Colonic mucosa (tissue), 4 donors: Measurements from ENCODE around the gene LENG1. TPM values are rescaled to one million over a fixed set of nuclear protein-coding genes. Genes with fewer than 3 reads are reported as not detected.

Experiments
- DNase-seq: peaks from one replicate; pipeline ENCODE4 v3.0.0-alpha.2; 2020
- H3K27ac ChIP-seq: fragments of 200-600 bp; one replicate; pipeline ENCODE4 v1.8.0; 2021
- H3K27me3 ChIP-seq: fragments of 200-600 bp; one replicate; pipeline ENCODE4 v1.8.0; 2021
- H3K36me3 ChIP-seq: fragments of 200-600 bp; one replicate; pipeline ENCODE4 v1.8.0; 2021
- H3K4me1 ChIP-seq: fragments of 200-600 bp; one replicate; pipeline ENCODE4 v1.8.0; 2021; ENCODE audit warnings: mild to moderate bottlenecking
- H3K4me3 ChIP-seq: fragments of 200-600 bp; one replicate; pipeline ENCODE4 v1.8.0; 2021
- H3K9ac ChIP-seq, 2 donors: one replicate each; pipeline ENCODE4 v1.7.0; 2013; ENCODE audit warnings: control low read depth in 2 of 2, low read depth in 2 of 2, low read length in 2 of 2
- H3K9me3 ChIP-seq: fragments of 200-600 bp; one replicate; pipeline ENCODE4 v1.8.0; 2021
- CTCF ChIP-seq: fragments of 200-600 bp; IDR thresholded peaks from one replicate; pipeline ENCODE4 v1.8.0; 2022; ENCODE audit warnings: antibody characterized with exemption, mild to moderate bottlenecking
- intact Hi-C: fragments of 100-400 bp; cut with DNase I; formaldehyde crosslinking; loops from one replicate; pipeline ENCODE4 v1.14.1; 2022
- total RNA-seq, 2 donors: library from RNA; stranded (reverse); fragmentation: NEBNext Ultra II Directional in 1 of 2; extraction: Animal tissue kit (Norgen Biotek cat#: 25700) in 1 of 2; gene quantifications; one replicate each; pipeline ENCODE4 v1.2.1, GENCODE V29; 2021
- donor health status: healthy.
- donor health status: DM: no; HTN: no; CAD: no.
- donor health status: DM: no; HTN: no; CAD: no.

Gene LENG1
- total RNA-seq, 2 donors from 2014 or later: 6.2 to 8.1 TPM

- H3K36me3 ChIP-seq: no peaks in the 10 kb centered on the region
- no peak overlapping the region for H3K27ac ChIP-seq
- no peak overlapping the region for H3K4me3 ChIP-seq
- no peak for TF ChIP-seq CTCF
- intact Hi-C loops: loop anchor here (5.0 kb wide), 1 partner anchor 68 kb away; no protein-coding TSS in a partner anchor
- peaks cover 23% of the 10 kb centered on the region for H3K4me1 ChIP-seq
- H3K9ac ChIP-seq: peak overlapping the region in 1 of 2 donors; percentile 56
- H3K27me3 ChIP-seq: no peaks in the 10 kb centered on the region
- peak; percentile 95 for DNase-seq
- H3K9me3 ChIP-seq: no peaks in the 10 kb centered on the region
Measured at GRCh38 chr19:54164369-54165068, 5.0 kb upstream of the LENG1 start.

- intact Hi-C loops: no loop called here
Measured at GRCh38 chr19:54162884-54163283, 3.4 kb upstream of the LENG1 start.

GRCh38 chr19:54162241-54162805 is 2.8 kb upstream of the LENG1 start:
- H3K4me1 ChIP-seq: peaks cover 29% of the 10 kb centered on the region
- H3K27ac ChIP-seq: peak overlapping the region; percentile 77
- intact Hi-C loops: no loop called here

More at GRCh38 chr19:54162884-54163283, 3.4 kb upstream of the LENG1 start:
- Histone ChIP-seq H3K9me3 (no peaks in the 10 kb centered on the region), H3K27me3 (no peaks in the 10 kb centered on the region), H3K9ac (peak overlapping the region; percentile 63 to 71), H3K27ac (peak overlapping the region; percentile 77), H3K36me3 (no peaks in the 10 kb centered on the region), H3K4me3 (peak overlapping the region; percentile 30), H3K4me1 (peaks cover 29% of the 10 kb centered on the region)
- no peak for TF ChIP-seq CTCF
- no peak for DNase-seq

GRCh38 chr19:54160854-54161253 is 1.3 kb upstream of the LENG1 start:
- Histone ChIP-seq H3K9ac (peak overlapping the region; percentile 54 to 81), H3K27me3 (no peaks in the 10 kb centered on the region), H3K4me3 (peak overlapping the region; percentile 43), H3K27ac (peak overlapping the region; percentile 91), H3K4me1 (peaks cover 29% of the 10 kb centered on the region), H3K36me3 (peaks cover 13% of the 10 kb centered on the region), H3K9me3 (no peaks in the 10 kb centered on the region)
- peak; percentile 41 for DNase-seq
- intact Hi-C loops: no loop called here
- TF ChIP-seq CTCF: no peak

More at GRCh38 chr19:54162241-54162805, 2.8 kb upstream of the LENG1 start:
- Histone ChIP-seq H3K9me3 (no peaks in the 10 kb centered on the region), H3K9ac (peak overlapping the region; percentile 71 to 72), H3K36me3 (no peaks in the 10 kb centered on the region), H3K27me3 (no peaks in the 10 kb centered on the region), H3K4me3 (peak overlapping the region; percentile 30)
- peak; percentile 94 for DNase-seq
- no peak for TF ChIP-seq CTCF

- H3K4me1 ChIP-seq: peaks cover 29% of the 10 kb centered on the region
- peak overlapping the region; percentile 43 for H3K4me3 ChIP-seq
- no peaks in the 10 kb centered on the region for H3K27me3 ChIP-seq
- peaks cover 15% of the 10 kb centered on the region for H3K36me3 ChIP-seq
- H3K9me3 ChIP-seq: no peaks in the 10 kb centered on the region
- peak overlapping the region; percentile 91 for H3K27ac ChIP-seq
- intact Hi-C loops: no loop called here
- no peak for TF ChIP-seq CTCF
- DNase-seq: peak; percentile 46
- peak overlapping the region; percentile 54 to 81 for H3K9ac ChIP-seq
Measured at GRCh38 chr19:54160182-54160811, 776 bp upstream of the LENG1 start.
